HFFc6 (cell line): ENCODE results near the gene RBKS. TPM values are rescaled to one million over a fixed set of nuclear protein-coding genes. Genes with fewer than 3 reads are reported as not detected.

Source experiments
- DNase-seq: peaks from one replicate; pipeline ENCODE4 v3.0.0-alpha.2; 2018
- H3K27ac Mint-ChIP-seq: 2 replicates; pipeline ENCODE4 v1.8.0; 2020; ENCODE audit warnings: mild to moderate bottlenecking, mixed read lengths
- H3K27me3 Mint-ChIP-seq: 2 replicates; pipeline ENCODE4 v1.8.0; 2021; ENCODE audit warnings: mild to moderate bottlenecking, moderate library complexity, mixed read lengths; ENCODE audit not compliant: insufficient read depth
- H3K36me3 Mint-ChIP-seq: 2 replicates; pipeline ENCODE4 v1.8.0; 2021; ENCODE audit warnings: low read depth, mixed read lengths
- H3K4me1 Mint-ChIP-seq: 2 replicates; pipeline ENCODE4 v1.8.0; 2020; ENCODE audit warnings: low read depth, mixed read lengths
- H3K4me3 Mint-ChIP-seq: 2 replicates; pipeline ENCODE4 v1.8.0; 2020; ENCODE audit warnings: mild to moderate bottlenecking, moderate library complexity, mixed read lengths
- H3K9me3 Mint-ChIP-seq: 2 replicates; pipeline ENCODE4 v1.8.0; 2020; ENCODE audit warnings: mild to moderate bottlenecking, mixed read lengths
- CTCF ChIP-seq: fragments of 200-600 bp; sonication (generic); IDR thresholded peaks from 2 replicates; pipeline ENCODE4 v1.5.0; 2021; ENCODE audit warnings: antibody characterized with exemption, mild to moderate bottlenecking
- long read RNA-seq: library from polyadenylated mRNA; unstranded; transcript quantifications from one replicate; pipeline ENCODE4 v2.0.0, GENCODE V29; 2019
- total RNA-seq, 6 experiments: library from RNA; stranded (reverse); fragmentation: NEBNext Ultra II Directional; extraction: Animal tissue kit (Norgen Biotek cat#: 25700); gene quantifications; 2 replicates in 1 of 6; 3 replicates in 5 of 6; pipeline ENCODE4 v1.2.3, GENCODE V29; 2021

RBKS gene
- total RNA-seq, result 1 to 10 TPM; 1.8 to 3.1 (median 2.7) TPM
- long read RNA-seq, partial matches to known transcripts, result 1 of 4 reads
- long read RNA-seq, other reads (novel, unspliced or antisense), result 1 of 4 reads

GRCh38 chr2:27890146-27890923, at the start of gene RBKS, which contains the start of gene BABAM2:
Gene RBKS, minus strand, starts transcription at chr2:27890387. Its CDS starts 42 bp downstream, at chr2:27890345.
Gene BABAM2, plus strand, starts transcription at chr2:27890729. Its CDS starts 3,828 bp downstream, at chr2:27894557.
- H3K9me3 Mint-ChIP-seq, result no peaks in the 10 kb centered on the region
- peak within 1 kb of the TSS; percentile 97 for H3K4me3 Mint-ChIP-seq
- DNase-seq, result peak; percentile 72
- peaks cover 2% of the 10 kb centered on the region; the same call in 1 of the 2 replicates for H3K27me3 Mint-ChIP-seq
- H3K36me3 Mint-ChIP-seq, result peaks cover 28% of the 10 kb centered on the region
- TF ChIP-seq CTCF, result no peak
- peaks cover 70% of the 10 kb centered on the region for H3K4me1 Mint-ChIP-seq
- H3K27ac Mint-ChIP-seq, result peak within 1 kb of the TSS; percentile 98

- peaks cover 14% of the 10 kb centered on the region for H3K36me3 Mint-ChIP-seq
- no peak overlapping the region for H3K27ac Mint-ChIP-seq
- TF ChIP-seq CTCF, result no peak
- peaks cover 29% of the 10 kb centered on the region for H3K4me1 Mint-ChIP-seq
- no peaks in the 10 kb centered on the region for H3K27me3 Mint-ChIP-seq
- no peak overlapping the region for H3K4me3 Mint-ChIP-seq
- no peaks in the 10 kb centered on the region for H3K9me3 Mint-ChIP-seq
- no peak for DNase-seq
Observed at GRCh38 chr2:27935026-27935425, 44.8 kb upstream of the RBKS start.

- DNase-seq, result peak; percentile 16
- H3K9me3 Mint-ChIP-seq, result no peaks in the 10 kb centered on the region
- peak overlapping the region; percentile 2; the same call in 1 of the 2 replicates for H3K27ac Mint-ChIP-seq
- TF ChIP-seq CTCF, result no peak
- peaks cover 37% of the 10 kb centered on the region for H3K4me1 Mint-ChIP-seq
- peaks cover 19% of the 10 kb centered on the region for H3K36me3 Mint-ChIP-seq
- no peaks in the 10 kb centered on the region for H3K27me3 Mint-ChIP-seq
- H3K4me3 Mint-ChIP-seq, result no peak overlapping the region
Observed at GRCh38 chr2:27932396-27932795, 42.2 kb upstream of the RBKS start.

- H3K27ac Mint-ChIP-seq, result no peak overlapping the region
- no peak for TF ChIP-seq CTCF
Observed at GRCh38 chr2:27931361-27931950, 41.3 kb upstream of the RBKS start.

GRCh38 chr2:27929916-27930486, 39.8 kb upstream of the RBKS start:
- H3K4me3 Mint-ChIP-seq, result 0 out of 2 replicates have a peak overlapping the region, but pooled peaks have one; percentile 6
- H3K27me3 Mint-ChIP-seq, result no peaks in the 10 kb centered on the region
- H3K4me1 Mint-ChIP-seq, result peaks cover 37% of the 10 kb centered on the region
- no peak for TF ChIP-seq CTCF
- H3K9me3 Mint-ChIP-seq, result no peaks in the 10 kb centered on the region
- H3K27ac Mint-ChIP-seq, result peak overlapping the region; percentile 15; the same call in 1 of the 2 replicates
- DNase-seq, result no peak
- H3K36me3 Mint-ChIP-seq, result peaks cover 19% of the 10 kb centered on the region

More at GRCh38 chr2:27931361-27931950, 41.3 kb upstream of the RBKS start:
- no peaks in the 10 kb centered on the region for H3K27me3 Mint-ChIP-seq
- no peak for DNase-seq
- H3K4me1 Mint-ChIP-seq, result peaks cover 33% of the 10 kb centered on the region
- H3K36me3 Mint-ChIP-seq, result peaks cover 19% of the 10 kb centered on the region
- no peak overlapping the region for H3K4me3 Mint-ChIP-seq
- H3K9me3 Mint-ChIP-seq, result no peaks in the 10 kb centered on the region
